Endothelial cell (in vitro differentiated cells): ENCODE data around the gene SGPL1. TPM values are rescaled to one million over a fixed set of nuclear protein-coding genes. Genes with fewer than 3 reads are reported as not detected.

Experiments
- DNase-seq: peaks from one replicate; pipeline ENCODE4 v3.0.0; 2021; ENCODE audit warnings: low spot score
- H3K27ac Mint-ChIP-seq: one replicate; pipeline ENCODE4 v1.8.0; 2021; ENCODE audit warnings: mixed read lengths, inconsistent platforms; ENCODE audit not compliant: unreplicated experiment
- H3K27me3 Mint-ChIP-seq: one replicate; pipeline ENCODE4 v1.8.0; 2021; ENCODE audit warnings: mild to moderate bottlenecking, moderate library complexity, mixed read lengths, inconsistent platforms; ENCODE audit not compliant: unreplicated experiment
- H3K36me3 Mint-ChIP-seq: one replicate; pipeline ENCODE4 v1.8.0; 2021; ENCODE audit warnings: mild to moderate bottlenecking, low read depth, mixed read lengths, inconsistent platforms; ENCODE audit not compliant: unreplicated experiment
- H3K4me1 Mint-ChIP-seq: one replicate; pipeline ENCODE4 v1.8.0; 2021; ENCODE audit warnings: mild to moderate bottlenecking, mixed read lengths, inconsistent platforms; ENCODE audit not compliant: unreplicated experiment
- H3K4me3 Mint-ChIP-seq: one replicate; pipeline ENCODE4 v1.8.0; 2021; ENCODE audit warnings: mild to moderate bottlenecking, mixed read lengths, inconsistent platforms; ENCODE audit not compliant: unreplicated experiment
- H3K9me3 Mint-ChIP-seq: one replicate; pipeline ENCODE4 v1.8.0; 2021; ENCODE audit warnings: mixed read lengths, inconsistent platforms; ENCODE audit not compliant: unreplicated experiment
- CTCF ChIP-seq: fragments of 200-600 bp; sonication (generic); IDR thresholded peaks from one replicate; pipeline ENCODE4 v1.5.0; 2021; ENCODE audit warnings: antibody characterized with exemption; ENCODE audit not compliant: unreplicated experiment
- total RNA-seq: library from RNA; stranded (reverse); fragmentation: NEBNext Ultra II Directional; extraction: Animal tissue kit (Norgen Biotek cat#: 25700); gene quantifications from one replicate; pipeline ENCODE4 v1.2.1, GENCODE V29; 2021; ENCODE audit not compliant: unreplicated experiment

SGPL1 gene
- total RNA-seq, 1 donor from 2014 or later = 59.0 TPM

GRCh38 chr10:70886921-70887665 is 71.3 kb downstream of the SGPL1 start:
- TF ChIP-seq CTCF = no peak
- H3K4me3 Mint-ChIP-seq = no peak overlapping the region
- H3K9me3 Mint-ChIP-seq = no peaks in the 10 kb centered on the region
- peak overlapping the region; percentile 13 for H3K27ac Mint-ChIP-seq
- DNase-seq = no peak
- peaks cover 15% of the 10 kb centered on the region for H3K36me3 Mint-ChIP-seq
- H3K27me3 Mint-ChIP-seq = peaks cover 11% of the 10 kb centered on the region
- peaks cover 26% of the 10 kb centered on the region for H3K4me1 Mint-ChIP-seq

GRCh38 chr10:70887804-70888800 is 72.4 kb downstream of the SGPL1 start, which contains the start of gene PCBD1:
TSS of gene PCBD1 (minus strand) at chr10:70888565. CDS start at chr10:70888533, 32 bp downstream.
- DNase-seq = peak; percentile 65
- no peak for TF ChIP-seq CTCF
- peak within 1 kb of the TSS; percentile 87 for H3K4me3 Mint-ChIP-seq
- H3K27ac Mint-ChIP-seq = no peak within 1 kb of the TSS
- peaks cover 33% of the 10 kb centered on the region for H3K4me1 Mint-ChIP-seq
- no peaks in the 10 kb centered on the region for H3K9me3 Mint-ChIP-seq
- peaks cover 11% of the 10 kb centered on the region for H3K36me3 Mint-ChIP-seq
- H3K27me3 Mint-ChIP-seq = peaks cover 11% of the 10 kb centered on the region

GRCh38 chr10:70889291-70889690 is 73.5 kb downstream of the SGPL1 start:
- H3K9me3 Mint-ChIP-seq = peaks cover 2% of the 10 kb centered on the region
- no peak overlapping the region for H3K27ac Mint-ChIP-seq
- H3K4me1 Mint-ChIP-seq = peaks cover 33% of the 10 kb centered on the region
- no peak for TF ChIP-seq CTCF
- peaks cover 4% of the 10 kb centered on the region for H3K36me3 Mint-ChIP-seq
- H3K27me3 Mint-ChIP-seq = peaks cover 10% of the 10 kb centered on the region
- DNase-seq = no peak
- no peak overlapping the region for H3K4me3 Mint-ChIP-seq

GRCh38 chr10:70890917-70891431 is 75.2 kb downstream of the SGPL1 start:
- H3K4me3 Mint-ChIP-seq = no peak overlapping the region
- H3K9me3 Mint-ChIP-seq = peaks cover 4% of the 10 kb centered on the region
- H3K27ac Mint-ChIP-seq = no peak overlapping the region
- TF ChIP-seq CTCF = no peak
- peaks cover 4% of the 10 kb centered on the region for H3K36me3 Mint-ChIP-seq
- peaks cover 10% of the 10 kb centered on the region for H3K27me3 Mint-ChIP-seq
- DNase-seq = no peak
- H3K4me1 Mint-ChIP-seq = peaks cover 22% of the 10 kb centered on the region
